PC-3 (cell line): Measurements from ENCODE around the gene TMEM179B. TPM values are rescaled to one million over a fixed set of nuclear protein-coding genes. Genes with fewer than 3 reads are reported as not detected.

Experiments
- ATAC-seq: fragments of 200-7000 bp; cut with Tn5 transposase; 2 replicates; pipeline ENCODE4 v1.9.1; 2020; ENCODE audit warnings: mild to moderate bottlenecking, moderate library complexity
- BruUV-seq: library from RNA; stranded (reverse); fragments of 400-500 nt; replicated peaks from 2 replicates; lab custom pipeline; 2021; lab: Mats Ljungman, UMichigan
- CTCF ChIA-PET: fragments of 300-600 bp; sonication (Branson Sonifier 250); formaldehyde crosslinking; loops from one replicate; lab custom pipeline; 2022; ENCODE audit warnings: antibody characterized with exemption; lab: Charles Lee
- POLR2A ChIA-PET: fragments of 300-600 bp; sonication (Branson Sonifier 250); formaldehyde crosslinking; loops from one replicate; lab custom pipeline; 2022; ENCODE audit warnings: antibody characterized with exemption; ENCODE audit not compliant: unreplicated experiment; lab: Charles Lee
- DNase-seq: peaks from one replicate; pipeline ENCODE4 v3.0.0-alpha.2; 2015
- H2AFZ ChIP-seq: fragments of 300-600 bp; sonication (generic); 2 replicates; pipeline ENCODE4 v1.6.0; 2016; ENCODE audit warnings: antibody characterized with exemption, low read length
- H3F3A ChIP-seq: fragments of 300-600 bp; sonication (generic); one replicate; pipeline ENCODE4 v1.6.0; 2017; ENCODE audit warnings: antibody characterized with exemption, low read length, control low read depth, mild to moderate bottlenecking; ENCODE audit not compliant: unreplicated experiment
- H3K27ac ChIP-seq: fragments of 300-600 bp; sonication (generic); 2 replicates; pipeline ENCODE4 v1.5.1; 2016; ENCODE audit warnings: mild to moderate bottlenecking, low read length
- H3K27me3 ChIP-seq: fragments of 300-600 bp; sonication (generic); 2 replicates; pipeline ENCODE4 v1.6.1; 2016; ENCODE audit warnings: low read length, mixed read lengths
- H3K36me3 ChIP-seq: fragments of 300-600 bp; sonication (generic); 2 replicates; pipeline ENCODE4 v1.6.1; 2016; ENCODE audit warnings: low read depth, mixed run types, low read length, mixed read lengths
- H3K4me1 ChIP-seq: fragments of 300-600 bp; sonication (generic); 2 replicates; pipeline ENCODE4 v1.5.1; 2016; ENCODE audit warnings: low read length; ENCODE audit not compliant: insufficient read depth
- H3K4me2 ChIP-seq: fragments of 300-600 bp; sonication (generic); 2 replicates; pipeline ENCODE4 v1.6.0; 2016; ENCODE audit warnings: low read length
- H3K4me3 ChIP-seq: fragments of 300-600 bp; sonication (generic); 2 replicates; pipeline ENCODE4 v1.5.1; 2016; ENCODE audit warnings: mild to moderate bottlenecking, low read length, mixed read lengths
- H3K79me2 ChIP-seq: fragments of 300-600 bp; sonication (generic); 2 replicates; pipeline ENCODE4 v1.6.1; 2017; ENCODE audit warnings: low read length, mixed read lengths
- H3K9ac ChIP-seq: fragments of 300-600 bp; sonication (generic); 2 replicates; pipeline ENCODE4 v1.6.0; 2016; ENCODE audit warnings: mild to moderate bottlenecking, low read length
- H3K9me2 ChIP-seq: fragments of 300-600 bp; sonication (generic); replicated peaks from 2 replicates; pipeline ENCODE4 v1.6.1; 2016; ENCODE audit warnings: mixed run types, low read length, mixed read lengths
- H3K9me3 ChIP-seq: fragments of 300-600 bp; sonication (generic); 2 replicates; pipeline ENCODE4 v1.6.1; 2016; ENCODE audit warnings: low read length, mixed read lengths
- H4K20me1 ChIP-seq: fragments of 300-600 bp; sonication (generic); 2 replicates; pipeline ENCODE4 v1.6.1; 2016; ENCODE audit warnings: low read length, mixed read lengths
- CTCF ChIP-seq: fragments of 300-600 bp; sonication (generic); conservative IDR thresholded peaks from 2 replicates; pipeline ENCODE4 v1.5.1; 2017; ENCODE audit warnings: antibody characterized with exemption, low read depth, mild to moderate bottlenecking, low read length
- EZH2 ChIP-seq: fragments of 300-600 bp; sonication (generic); IDR thresholded peaks from one replicate; pipeline ENCODE4 v1.6.1; 2017; ENCODE audit warnings: antibody characterized with exemption, mild to moderate bottlenecking, low read length; ENCODE audit not compliant: unreplicated experiment
- EZH2phosphoT487 ChIP-seq: fragments of 300-600 bp; sonication (generic); IDR thresholded peaks from 2 replicates; pipeline ENCODE4 v1.6.1; 2018; ENCODE audit warnings: mild to moderate bottlenecking, antibody characterized with exemption, low read length, borderline replicate concordance
- intact Hi-C: fragments of 100-400 bp; cut with micrococcal nuclease; formaldehyde crosslinking; loops from 2 replicates; pipeline ENCODE4 v1.9.0; 2023
- total RNA-seq: library from RNA; depleted of rRNA; stranded (reverse); fragments of >200 nt; gene quantifications from 2 replicates; pipeline ENCODE4 v1.2.3, GENCODE V29; 2014

TMEM179B gene
- total RNA-seq, 1 experiment from 2014 or later: 86.7 TPM

GRCh38 chr11:62830904-62831519, 43.8 kb downstream of the TMEM179B start:
- Histone ChIP-seq H3K9me2 (no peaks in the 10 kb centered on the region), H3K27ac (no peak overlapping the region), H3K9ac (peak overlapping the region; percentile 85), H3K4me2 (peak overlapping the region; percentile 99), H3K4me1 (peaks cover 22% of the 10 kb centered on the region), H4K20me1 (0 out of 2 replicates have a peak, but pooled peaks cover 16% of the 10 kb centered on the region), H3K79me2 (peaks cover 48% of the 10 kb centered on the region), H2AFZ (peak overlapping the region; percentile 72), H3F3A (no peaks in the 10 kb centered on the region), H3K27me3 (no peaks in the 10 kb centered on the region), H3K4me3 (peak overlapping the region; percentile 91), H3K36me3 (peaks cover 39% of the 10 kb centered on the region), H3K9me3 (no peaks in the 10 kb centered on the region)
- TF ChIP-seq CTCF: no peak
- no peak for TF ChIP-seq EZH2
- no peak for TF ChIP-seq EZH2phosphoT487
- ChIA-PET POLR2A (interaction anchor here (0.9 to 1.5 kb wide), 2 partner anchors 10 to 43 kb away, joined by 3 to 18 read pairs; no protein-coding TSS in a partner anchor), CTCF (interaction anchor here (0.6 to 0.8 kb wide), 2 partner anchors 44 to 50 kb away, joined by 3 read pairs; no protein-coding TSS in a partner anchor)
- BruUV-seq: no TSS peak
- ATAC-seq (peak; percentile 0), DNase-seq (no peak)
- intact Hi-C loops: loop anchor here (2.0 kb wide), 1 partner anchor 44 kb away; the partner anchor contains the start of gene TMEM179B

GRCh38 chr11:62831520-62832335, 44.5 kb downstream of the TMEM179B start, which contains the start of gene STX5:
Gene STX5 (minus strand): TSS chr11:62832051. CDS start chr11:62831243, 808 bp downstream.
- H3K79me2 ChIP-seq: peaks cover 55% of the 10 kb centered on the region
- POLR2A ChIA-PET: interaction anchor here (0.5 to 1.5 kb wide), 4 partner anchors 9 to 78 kb away, joined by 3 to 18 read pairs (median 7); partner anchors contain the start of gene ZBTB3
- intact Hi-C loops: loop anchor here (1.0 to 2.0 kb wide), 3 partner anchors 10 to 49 kb away; partner anchors contain the start of genes SLC3A2 and TMEM179B

More at GRCh38 chr11:62831520-62832335, 44.5 kb downstream of the TMEM179B start, which contains the start of gene STX5:
- peak within 1 kb of the TSS; percentile 72 for H2AFZ ChIP-seq
- ATAC-seq: peak; percentile 89
- CTCF ChIA-PET: interaction anchor here (0.6 to 0.8 kb wide), 2 partner anchors 45 to 50 kb away, joined by 3 read pairs; no protein-coding TSS in a partner anchor
- no peaks in the 10 kb centered on the region for H3F3A ChIP-seq
- H3K27me3 ChIP-seq: no peaks in the 10 kb centered on the region
- BruUV-seq: TSS peak; percentile 82
- no peaks in the 10 kb centered on the region for H3K9me2 ChIP-seq
- peaks cover 45% of the 10 kb centered on the region for H3K36me3 ChIP-seq
- peaks cover 22% of the 10 kb centered on the region for H3K4me1 ChIP-seq
- H3K9ac ChIP-seq: peak within 1 kb of the TSS; percentile 85
- H3K27ac ChIP-seq: peak within 1 kb of the TSS; percentile 75
- peak; percentile 99 for DNase-seq
- no peaks in the 10 kb centered on the region for H3K9me3 ChIP-seq
- TF ChIP-seq EZH2: no peak
- no peak for TF ChIP-seq CTCF
- no peak for TF ChIP-seq EZH2phosphoT487
- peak within 1 kb of the TSS; percentile 91 for H3K4me3 ChIP-seq
- 0 out of 2 replicates have a peak, but pooled peaks cover 16% of the 10 kb centered on the region for H4K20me1 ChIP-seq
- H3K4me2 ChIP-seq: peak within 1 kb of the TSS; percentile 99
